Measurements from ENCODE around the gene PNPLA8.

DNA sequence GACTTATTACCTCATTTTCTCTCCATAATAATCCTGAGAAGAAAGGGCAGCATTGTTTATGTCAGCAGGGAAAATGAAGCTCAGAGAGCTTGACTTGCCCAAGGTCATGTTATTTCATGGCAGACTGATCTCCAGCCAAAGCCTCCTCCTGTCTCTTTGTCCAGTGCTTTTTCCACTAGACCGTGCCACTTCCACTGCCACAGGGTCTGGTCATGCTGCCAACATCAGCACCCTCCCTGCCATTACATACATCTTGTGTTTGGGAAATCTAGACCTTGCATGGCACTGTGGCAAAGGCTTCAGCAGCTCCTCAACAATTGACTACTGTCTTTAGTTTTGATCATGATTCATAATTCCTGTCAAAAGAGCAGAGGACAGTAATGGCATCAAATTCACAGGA, 94.8 kb downstream of the PNPLA8 start:
- no peak for TF ChIP-seq POLR2A (IDR thresholded peaks at IDR 0.05)
- TF ChIP-seq CTCF (IDR thresholded peaks at IDR 0.05): no peak
